ENCODE data around the gene NOD1.
"Not testable (repeated sequence)": the region's sequence is repeated elsewhere in the genome, so short reads cannot be mapped to it uniquely, and the experiment has no call there.

NOD1 gene

GRCh38 chr7:30447466-30447865 lies 31.1 kb downstream of the NOD1 start:
- no peak for DNase-seq

- DNase-seq: no peak
Measured at GRCh38 chr7:30446266-30446665, 32.3 kb downstream of the NOD1 start.

GRCh38 chr7:30445770-30446169 lies 32.8 kb downstream of the NOD1 start:
- DNase-seq: peak; percentile 59

- no peak for DNase-seq
Measured at GRCh38 chr7:30437823-30438574, 40.6 kb downstream of the NOD1 start.

GRCh38 chr7:30436518-30436917 lies 42.1 kb downstream of the NOD1 start:
- DNase-seq: no peak

GRCh38 chr7:30436046-30436445 lies 42.5 kb downstream of the NOD1 start:
- no peak for DNase-seq

- no peak for DNase-seq
Measured at GRCh38 chr7:30434140-30434799, 44.3 kb downstream of the NOD1 start.

- DNase-seq: no peak
Measured at GRCh38 chr7:30433506-30433905, 45.1 kb downstream of the NOD1 start.

DNA sequence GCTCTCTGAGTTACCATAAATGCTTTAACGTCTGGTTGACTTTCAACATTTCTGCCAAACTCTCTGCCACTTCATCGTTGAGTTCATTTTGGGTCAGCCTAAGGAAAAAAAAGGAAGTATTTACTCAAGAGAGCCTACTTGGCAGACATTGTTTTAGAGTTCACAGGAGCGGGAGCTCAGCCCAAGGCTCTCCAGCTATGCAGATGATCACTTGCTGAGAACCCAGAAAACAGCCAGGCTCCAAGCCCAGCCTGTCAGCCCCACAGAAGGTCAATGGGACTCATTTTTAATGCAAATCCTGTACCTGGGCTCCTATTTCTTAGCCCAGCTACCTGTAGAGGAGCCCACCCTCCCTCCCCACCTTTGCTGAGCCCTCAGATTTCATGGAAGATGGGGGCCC lies 45.5 kb downstream of the NOD1 start:
- DNase-seq: no peak

GRCh38 chr7:30430777-30431176 lies 47.8 kb downstream of the NOD1 start:
- no peak for DNase-seq

DNA sequence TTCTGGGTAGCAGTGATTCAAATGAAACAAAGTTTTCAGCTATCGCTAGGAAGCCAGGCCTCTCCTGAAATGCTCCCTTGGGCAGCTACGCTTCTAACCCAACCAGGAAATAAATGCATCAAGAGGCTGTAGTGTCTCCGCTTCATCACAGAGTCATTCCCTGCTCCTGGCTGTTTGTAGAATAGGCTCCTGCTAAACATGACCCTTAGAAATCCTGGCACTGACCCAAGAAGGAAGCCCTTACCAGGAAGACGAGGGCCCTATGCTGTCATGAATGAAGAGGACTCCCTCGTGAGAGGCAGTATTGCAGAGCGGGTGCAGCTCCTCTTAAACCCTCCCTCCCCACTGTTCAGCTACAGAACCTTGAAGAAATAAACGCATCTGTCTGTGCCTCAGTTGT lies 48.3 kb downstream of the NOD1 start:
- no peak for DNase-seq

DNA sequence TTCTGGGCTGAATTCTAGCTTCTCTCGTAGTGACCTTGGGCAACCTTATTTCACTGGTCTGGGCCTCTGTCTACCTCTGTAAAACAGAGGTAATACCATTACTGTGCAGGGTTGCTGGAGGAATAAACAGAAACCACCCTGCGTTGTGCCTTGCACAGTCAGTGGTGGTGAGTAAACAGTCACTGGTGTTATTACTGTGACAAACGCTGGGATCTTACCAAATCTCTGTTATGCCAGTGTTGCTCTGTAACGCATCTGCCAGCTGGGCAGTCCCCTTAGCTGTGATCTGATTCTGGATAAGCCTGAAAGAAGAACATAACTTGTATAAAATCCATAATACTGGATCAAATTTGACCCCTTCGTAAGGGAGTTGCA lies 49.4 kb downstream of the NOD1 start:
- DNase-seq: no peak

GRCh38 chr7:30428246-30429155 lies 50.1 kb downstream of the NOD1 start:
- DNase-seq: no peak

- no peak for DNase-seq
Measured at GRCh38 chr7:30427296-30428070, 51.1 kb downstream of the NOD1 start.

GRCh38 chr7:30424506-30424905 lies 54.1 kb downstream of the NOD1 start:
- no peak for DNase-seq

- DNase-seq: no peak
Measured at GRCh38 chr7:30423788-30424505, 54.6 kb downstream of the NOD1 start.

DNA sequence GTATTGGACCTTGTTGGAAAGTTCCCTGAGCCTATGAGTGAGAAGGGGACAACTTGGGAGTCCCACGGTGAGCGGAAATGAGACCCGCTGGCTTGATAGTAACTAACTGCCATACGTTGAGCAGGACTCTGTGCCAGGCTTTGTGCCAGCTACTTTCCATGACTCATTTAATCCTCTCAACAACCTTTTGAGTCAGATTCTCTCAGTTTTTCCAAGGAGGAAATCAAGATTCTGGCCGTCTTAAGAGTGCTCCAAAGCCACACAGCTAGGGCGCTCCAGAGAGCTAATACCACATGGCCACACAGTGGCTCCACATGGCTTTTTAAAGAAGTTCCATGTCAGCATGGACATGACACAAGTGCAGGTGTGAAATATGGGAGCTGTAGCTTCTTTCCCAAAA lies 55.7 kb downstream of the NOD1 start:
- no peak for DNase-seq

DNA sequence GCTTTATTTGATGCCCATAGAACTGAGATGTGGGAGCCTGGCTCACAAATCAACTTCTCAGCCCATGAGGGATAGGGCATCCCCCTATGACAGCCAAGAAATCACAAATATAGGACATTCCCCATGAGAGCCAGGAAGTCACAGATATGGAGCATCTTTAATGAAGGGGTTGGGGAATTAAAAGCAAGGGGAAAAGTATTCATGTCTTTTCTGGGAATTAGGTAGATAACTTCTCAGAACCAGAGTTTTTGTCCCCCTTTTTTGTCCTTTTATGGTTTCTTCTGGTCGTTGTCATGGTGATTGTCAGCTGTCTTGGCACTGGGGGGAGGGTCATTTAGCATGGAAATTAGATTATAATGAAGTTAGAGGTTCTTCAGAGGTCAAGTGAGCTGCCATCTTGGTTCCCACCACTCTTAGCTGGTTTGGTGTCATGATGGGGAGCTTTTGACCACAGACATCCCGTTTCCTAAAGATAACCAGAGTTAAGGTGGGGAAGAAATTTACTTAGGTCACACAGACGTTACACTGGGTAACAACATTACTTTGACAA lies 56.9 kb downstream of the NOD1 start:
- no peak for DNase-seq

DNA sequence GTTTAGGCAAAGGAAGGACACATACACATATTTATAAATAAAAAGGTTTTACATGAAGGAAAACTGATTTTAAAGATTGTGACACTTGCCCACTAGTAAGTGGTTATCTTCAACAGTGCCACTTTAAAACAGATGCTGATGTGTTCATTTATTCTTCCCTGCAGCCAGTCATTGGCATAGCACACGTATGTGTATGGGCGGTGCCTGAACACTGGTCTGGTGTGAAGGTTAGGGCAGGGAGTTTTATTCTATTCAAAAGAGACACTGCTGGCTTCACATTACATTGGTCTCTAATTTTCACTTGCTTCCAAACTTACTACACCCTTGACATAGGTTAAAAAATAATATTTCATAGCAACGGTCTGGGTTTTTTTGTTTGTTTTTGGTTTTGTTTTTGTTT lies 57.9 kb downstream of the NOD1 start:
- DNase-seq: no peak

- not testable (repeated sequence) for DNase-seq
Measured at GRCh38 chr7:30420080-30420479, 58.5 kb downstream of the NOD1 start.

- no peak for DNase-seq
Measured at GRCh38 chr7:30413864-30414263, 64.7 kb downstream of the NOD1 start.

Measured in activated CD4-positive, alpha-beta T cell treated with anti-CD3 and anti-CD28 coated beads, Interleukin-2, amount 50 U/mL, for 1 hour (primary cell).